BLaER1 (cell line): ENCODE measurements around the gene CPLANE2.
"Not testable (repeated sequence)": the region's sequence is repeated elsewhere in the genome, so short reads cannot be mapped to it uniquely, and the experiment has no call there.

Experiments
- H3K27ac ChIP-seq: shearing (Covaris generic); formaldehyde crosslinking; 2 replicates; pipeline ENCODE4 v1.8.1; 2022
- H3K27me3 ChIP-seq: shearing (Covaris generic); formaldehyde crosslinking; 2 replicates; pipeline ENCODE4 v1.8.1; 2022
- H3K36me3 ChIP-seq: shearing (Covaris generic); formaldehyde crosslinking; 2 replicates; pipeline ENCODE4 v1.8.1; 2022
- H3K4me1 ChIP-seq: shearing (Covaris generic); formaldehyde crosslinking; 2 replicates; pipeline ENCODE4 v1.8.1; 2022
- H3K4me2 ChIP-seq: shearing (Covaris generic); formaldehyde crosslinking; 2 replicates; pipeline ENCODE4 v1.8.1; 2022
- H3K4me3 ChIP-seq: shearing (Covaris generic); formaldehyde crosslinking; 2 replicates; pipeline ENCODE4 v1.8.1; 2022
- H3K9ac ChIP-seq: shearing (Covaris generic); formaldehyde crosslinking; 2 replicates; pipeline ENCODE4 v1.8.1; 2022
- H3K9me3 ChIP-seq: shearing (Covaris generic); formaldehyde crosslinking; 2 replicates; pipeline ENCODE4 v1.8.1; 2022
- H4K20me1 ChIP-seq: shearing (Covaris generic); formaldehyde crosslinking; 2 replicates; pipeline ENCODE4 v1.8.1; 2022
- Cebpa-rat ChIP-seq: shearing (Covaris generic); IDR thresholded peaks from 2 replicates; pipeline ENCODE4 v1.8.1; 2022

The CPLANE2 gene

DNA sequence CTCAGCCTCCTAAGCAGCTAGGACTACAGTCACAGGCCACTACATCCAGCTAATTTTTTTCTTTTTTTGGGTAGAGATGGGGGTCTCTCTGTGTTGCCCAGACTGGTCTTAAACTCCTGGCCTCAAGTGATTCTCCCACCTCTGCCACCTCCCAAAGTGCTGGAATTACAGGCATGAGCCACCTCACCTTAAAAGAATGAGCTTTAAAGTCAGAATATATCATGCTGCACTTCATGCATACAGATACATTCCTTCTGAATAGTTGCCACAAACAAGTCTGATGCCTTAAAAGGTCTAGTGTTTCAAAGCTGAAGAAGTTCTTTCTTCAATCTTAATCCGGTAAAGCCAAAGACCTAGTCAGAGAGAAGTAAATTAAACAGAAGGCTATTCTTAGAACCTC is 23.8 kb upstream of the CPLANE2 start:
- peaks cover 12% of the 10 kb centered on the region; the same call in 1 of the 2 replicates for H3K4me1 ChIP-seq
- H3K9me3 ChIP-seq = no peaks in the 10 kb centered on the region
- H3K9ac ChIP-seq = no peak overlapping the region
- TF ChIP-seq Cebpa-rat = no peak
- no peaks in the 10 kb centered on the region for H3K27me3 ChIP-seq
- H3K4me2 ChIP-seq = no peak overlapping the region
- H3K36me3 ChIP-seq = peaks cover 41% of the 10 kb centered on the region
- peaks cover 75% of the 10 kb centered on the region for H4K20me1 ChIP-seq
- no peak overlapping the region for H3K27ac ChIP-seq
- no peak overlapping the region for H3K4me3 ChIP-seq

GRCh38 chr1:16258591-16259135 is 21.7 kb upstream of the CPLANE2 start:
- H4K20me1 ChIP-seq = peaks cover 54% of the 10 kb centered on the region

GRCh38 chr1:16257968-16258367 is 21.0 kb upstream of the CPLANE2 start:
- H3K4me2 ChIP-seq = no peak overlapping the region
- H3K9me3 ChIP-seq = no peaks in the 10 kb centered on the region
- H3K27me3 ChIP-seq = no peaks in the 10 kb centered on the region
- no peak overlapping the region for H3K4me3 ChIP-seq
- H3K36me3 ChIP-seq = peaks cover 61% of the 10 kb centered on the region
- H3K4me1 ChIP-seq = peaks cover 12% of the 10 kb centered on the region; the same call in 1 of the 2 replicates
- peaks cover 49% of the 10 kb centered on the region for H4K20me1 ChIP-seq
- H3K27ac ChIP-seq = no peak overlapping the region
- no peak for TF ChIP-seq Cebpa-rat
- H3K9ac ChIP-seq = no peak overlapping the region

More at GRCh38 chr1:16258591-16259135, 21.7 kb upstream of the CPLANE2 start:
- Histone ChIP-seq H3K4me1 (peaks cover 12% of the 10 kb centered on the region; the same call in 1 of the 2 replicates), H3K27me3 (no peaks in the 10 kb centered on the region), H3K9me3 (no peaks in the 10 kb centered on the region), H3K9ac (no peak overlapping the region), H3K4me3 (no peak overlapping the region), H3K36me3 (peaks cover 59% of the 10 kb centered on the region), H3K4me2 (no peak overlapping the region), H3K27ac (no peak overlapping the region)
- TF ChIP-seq Cebpa-rat = no peak

DNA sequence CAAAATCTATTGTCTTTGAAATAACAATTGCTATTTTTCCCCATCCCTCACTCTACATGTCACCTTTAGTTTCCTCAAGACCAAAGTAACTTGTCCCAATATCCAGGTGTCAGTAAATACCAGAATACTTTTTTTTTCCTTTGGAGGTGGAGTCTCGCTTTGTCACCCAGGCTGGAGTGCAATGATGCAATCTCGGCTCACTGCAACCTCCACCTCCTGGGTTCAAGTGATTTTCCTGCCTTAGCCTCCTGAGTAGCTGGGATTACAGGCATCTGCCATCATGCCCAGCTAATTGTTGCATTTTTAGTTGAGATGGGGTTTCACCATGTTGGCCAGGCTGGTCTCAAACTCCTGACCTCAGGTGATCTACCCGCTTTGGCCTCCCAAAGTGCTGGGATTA is 20.6 kb upstream of the CPLANE2 start:
- not testable (repeated sequence) for H3K27me3 ChIP-seq, H3K9ac ChIP-seq, H3K9me3 ChIP-seq, H3K4me3 ChIP-seq, H3K27ac ChIP-seq, H3K4me2 ChIP-seq
- H3K4me1 ChIP-seq = peaks cover 12% of the 10 kb centered on the region; the same call in 1 of the 2 replicates
- peaks cover 49% of the 10 kb centered on the region for H4K20me1 ChIP-seq
- peaks cover 61% of the 10 kb centered on the region for H3K36me3 ChIP-seq

- H3K36me3 ChIP-seq = peaks cover 68% of the 10 kb centered on the region
- no peak overlapping the region for H3K4me3 ChIP-seq
- H3K27me3 ChIP-seq = no peaks in the 10 kb centered on the region
- peaks cover 42% of the 10 kb centered on the region for H4K20me1 ChIP-seq
- peaks cover 12% of the 10 kb centered on the region; the same call in 1 of the 2 replicates for H3K4me1 ChIP-seq
- TF ChIP-seq Cebpa-rat = no peak
- no peak overlapping the region for H3K9ac ChIP-seq
- no peak overlapping the region for H3K4me2 ChIP-seq
- H3K27ac ChIP-seq = no peak overlapping the region
- no peaks in the 10 kb centered on the region for H3K9me3 ChIP-seq
Measured at GRCh38 chr1:16256478-16256877, 19.5 kb upstream of the CPLANE2 start.

DNA sequence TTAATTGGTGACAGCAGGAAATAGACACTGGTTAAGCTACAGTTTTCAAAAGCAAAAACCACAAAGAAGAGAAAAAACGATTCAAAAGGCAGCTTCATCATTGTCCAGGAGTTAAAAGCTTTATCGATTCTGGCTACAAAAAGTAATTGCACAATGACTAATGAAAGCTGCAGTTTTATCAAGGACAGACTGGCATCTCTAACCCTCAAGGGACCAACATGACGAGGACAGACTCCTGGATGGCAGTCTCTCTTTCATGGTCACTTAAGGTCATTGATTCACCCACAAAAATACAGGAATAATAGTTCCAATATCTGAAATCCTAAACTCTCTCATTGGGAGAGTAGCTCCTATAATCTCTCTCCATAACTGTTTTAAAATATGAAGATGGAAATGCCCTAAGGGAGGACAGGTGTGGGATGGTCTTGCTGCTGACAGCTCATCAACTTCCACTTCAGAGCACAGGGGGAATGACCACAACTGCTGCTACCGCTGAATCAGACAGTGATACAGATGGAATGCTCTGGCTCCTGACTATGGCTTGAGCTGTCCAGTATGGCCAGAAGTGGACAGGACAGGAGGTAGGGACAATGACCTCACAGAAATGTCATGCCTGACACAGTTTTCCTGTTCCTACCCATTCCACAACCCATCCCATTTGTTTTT is 17.4 kb upstream of the CPLANE2 start:
- Histone ChIP-seq H4K20me1 (peaks cover 32% of the 10 kb centered on the region), H3K36me3 (peaks cover 87% of the 10 kb centered on the region), H3K27me3 (no peaks in the 10 kb centered on the region), H3K4me2 (no peak overlapping the region), H3K27ac (no peak overlapping the region), H3K9me3 (no peaks in the 10 kb centered on the region), H3K4me1 (peaks cover 17% of the 10 kb centered on the region), H3K9ac (no peak overlapping the region), H3K4me3 (no peak overlapping the region)
- TF ChIP-seq Cebpa-rat = no peak

DNA sequence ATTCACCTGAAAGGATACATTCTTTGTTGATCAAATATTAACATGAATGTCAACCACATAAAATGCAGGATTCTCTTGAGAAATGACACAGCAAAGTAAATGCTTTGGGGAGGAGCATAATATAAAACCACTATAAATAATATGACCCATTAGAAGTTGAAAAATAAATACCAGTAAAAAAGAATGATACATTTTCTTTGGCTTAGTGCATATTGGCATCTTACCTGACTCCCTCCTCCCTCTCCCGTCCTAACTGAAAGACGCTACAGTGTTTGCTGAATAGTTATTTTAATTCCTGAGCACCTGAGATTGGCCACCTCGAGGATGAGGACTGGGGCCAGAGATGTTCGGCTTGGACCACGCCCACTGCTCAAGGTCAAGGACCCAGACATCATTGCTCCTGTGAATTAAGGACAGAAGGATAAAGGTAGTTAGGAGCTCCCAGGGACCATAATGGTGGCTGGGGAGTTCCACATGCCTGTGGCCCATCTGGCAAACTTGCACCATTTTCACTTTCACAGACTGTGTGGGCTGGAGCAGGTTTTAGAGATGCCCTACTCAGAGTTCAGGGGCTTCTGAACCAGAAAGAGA is 16.4 kb upstream of the CPLANE2 start:
- Histone ChIP-seq H3K4me2 (no peak overlapping the region), H3K4me3 (no peak overlapping the region), H3K36me3 (peaks cover 83% of the 10 kb centered on the region), H3K9ac (no peak overlapping the region), H3K4me1 (peaks cover 19% of the 10 kb centered on the region), H4K20me1 (peaks cover 32% of the 10 kb centered on the region), H3K27ac (no peak overlapping the region), H3K27me3 (no peaks in the 10 kb centered on the region), H3K9me3 (no peaks in the 10 kb centered on the region)
- TF ChIP-seq Cebpa-rat = no peak

- Histone ChIP-seq H3K27ac (no peak overlapping the region), H3K27me3 (no peaks in the 10 kb centered on the region), H3K9ac (no peak overlapping the region), H3K4me1 (peaks cover 24% of the 10 kb centered on the region), H3K9me3 (no peaks in the 10 kb centered on the region), H3K36me3 (peaks cover 83% of the 10 kb centered on the region), H3K4me3 (no peak overlapping the region), H3K4me2 (no peak overlapping the region), H4K20me1 (peaks cover 32% of the 10 kb centered on the region)
- no peak for TF ChIP-seq Cebpa-rat
Measured at GRCh38 chr1:16252912-16253311, 15.9 kb upstream of the CPLANE2 start.

- Histone ChIP-seq H3K9me3 (no peaks in the 10 kb centered on the region), H3K36me3 (peaks cover 90% of the 10 kb centered on the region), H3K4me2 (no peak overlapping the region), H3K4me3 (no peak overlapping the region), H3K27me3 (no peaks in the 10 kb centered on the region), H3K27ac (no peak overlapping the region), H3K9ac (no peak overlapping the region), H4K20me1 (peaks cover 22% of the 10 kb centered on the region), H3K4me1 (peaks cover 25% of the 10 kb centered on the region)
- no peak for TF ChIP-seq Cebpa-rat
Measured at GRCh38 chr1:16251381-16251780, 14.4 kb upstream of the CPLANE2 start.

GRCh38 chr1:16250524-16251251 is 13.7 kb upstream of the CPLANE2 start:
- H3K4me2 ChIP-seq = no peak overlapping the region
- H4K20me1 ChIP-seq = peaks cover 22% of the 10 kb centered on the region
- no peaks in the 10 kb centered on the region for H3K27me3 ChIP-seq
- no peak overlapping the region for H3K4me3 ChIP-seq
- H3K9ac ChIP-seq = no peak overlapping the region
- peaks cover 25% of the 10 kb centered on the region for H3K4me1 ChIP-seq
- H3K36me3 ChIP-seq = peaks cover 90% of the 10 kb centered on the region
- no peak for TF ChIP-seq Cebpa-rat
- no peak overlapping the region for H3K27ac ChIP-seq
- H3K9me3 ChIP-seq = no peaks in the 10 kb centered on the region
